Measurements from ENCODE around the gene RAD9A. TPM values are rescaled to one million over a fixed set of nuclear protein-coding genes. Genes with fewer than 3 reads are reported as not detected.

Gene RAD9A
- total and polyA plus RNA-seq, 4 donors, result 10.4 to 43.5 (median 26.1) TPM

DNA sequence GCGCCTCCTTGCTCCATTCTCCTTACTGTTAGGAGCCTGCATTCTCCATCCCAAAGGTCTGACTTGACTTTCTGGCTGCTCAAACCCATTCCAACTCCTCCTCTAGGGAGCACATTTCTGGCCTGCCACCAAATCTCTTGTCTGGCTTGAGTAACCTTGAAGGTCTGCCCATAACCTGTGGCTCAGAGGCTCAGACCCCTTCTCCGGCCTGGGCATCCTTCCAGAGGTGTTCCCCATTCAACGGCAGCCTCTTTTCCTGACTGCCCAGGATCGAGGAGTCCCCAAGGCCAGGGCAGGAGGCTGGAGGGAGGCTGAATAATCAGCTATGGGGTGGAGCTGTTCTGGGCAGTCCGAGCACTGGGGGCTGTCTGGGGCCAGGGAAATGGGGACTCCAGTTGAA lies 2.2 kb downstream of the RAD9A start:
- H3K27ac ChIP-seq (ENCODE audit: low read depth, low read length), result no peak overlapping the region
- peaks cover 37% of the 10 kb centered on the region for H3K4me1 ChIP-seq (ENCODE audit: control insufficient read depth, insufficient read depth, low read length)
- no peaks in the 10 kb centered on the region for H3K27me3 ChIP-seq (ENCODE audit: control insufficient read depth, insufficient read depth, low read length)
- DNase-seq (ENCODE audit: low read depth in 4 of 6, low spot score in 6 of 6), result no peak
- WGBS (ENCODE audit: insufficient coverage), result 93% methylated on average over 5 of the region's 5 CpGs
- H3K36me3 ChIP-seq (ENCODE audit: control insufficient read depth, insufficient read depth, low read length), result peaks cover 59% of the 10 kb centered on the region
- no peaks in the 10 kb centered on the region for H3K9me3 ChIP-seq (ENCODE audit: control insufficient read depth, insufficient read depth, low read length)
- no peak overlapping the region for H3K4me3 ChIP-seq (ENCODE audit: low read depth, low read length)

DNA sequence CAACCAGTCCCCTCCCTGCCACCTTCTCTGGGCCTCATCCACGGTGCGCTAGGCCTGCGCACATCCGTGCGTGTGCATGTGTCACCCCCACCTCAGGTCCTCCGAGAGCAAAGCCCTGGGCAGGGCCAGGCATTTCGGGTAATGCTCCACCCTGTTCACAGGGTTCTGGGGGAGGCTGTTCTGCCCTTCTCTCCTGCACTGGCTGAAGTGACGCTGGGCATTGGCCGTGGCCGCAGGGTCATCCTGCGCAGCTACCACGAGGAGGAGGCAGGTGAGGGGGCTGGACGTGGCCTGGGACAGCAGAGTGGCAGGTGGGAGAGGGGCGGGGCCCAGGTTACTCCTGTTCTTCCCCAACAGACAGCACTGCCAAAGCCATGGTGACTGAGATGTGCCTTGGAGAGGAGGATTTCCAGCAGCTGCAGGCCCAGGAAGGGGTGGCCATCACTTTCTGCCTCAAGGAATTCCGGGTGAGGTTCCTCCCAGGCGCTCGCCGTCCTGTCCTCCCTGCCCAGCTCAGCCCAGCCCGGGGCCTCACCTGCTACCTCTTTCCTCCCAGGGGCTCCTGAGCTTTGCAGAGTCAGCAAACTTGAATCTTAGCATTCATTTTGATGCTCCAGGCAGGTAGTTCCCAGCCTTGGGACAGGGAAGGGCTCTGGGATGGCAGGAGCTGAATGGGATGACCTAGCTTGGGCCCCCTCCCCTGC lies 3.9 kb downstream of the RAD9A start:
- no peak overlapping the region for H3K27ac ChIP-seq (ENCODE audit: low read depth, low read length)
- H3K27me3 ChIP-seq (ENCODE audit: control insufficient read depth, insufficient read depth, low read length), result no peaks in the 10 kb centered on the region
- H3K9me3 ChIP-seq (ENCODE audit: control insufficient read depth, insufficient read depth, low read length), result no peaks in the 10 kb centered on the region
- DNase-seq (ENCODE audit: low read depth in 4 of 6, low spot score in 6 of 6), result no peak
- H3K4me3 ChIP-seq (ENCODE audit: low read depth, low read length), result no peak overlapping the region
- peaks cover 51% of the 10 kb centered on the region for H3K4me1 ChIP-seq (ENCODE audit: control insufficient read depth, insufficient read depth, low read length)
- WGBS (ENCODE audit: insufficient coverage), result 93% methylated on average over 18 of the region's 19 CpGs
- H3K36me3 ChIP-seq (ENCODE audit: control insufficient read depth, insufficient read depth, low read length), result peaks cover 74% of the 10 kb centered on the region

DNA sequence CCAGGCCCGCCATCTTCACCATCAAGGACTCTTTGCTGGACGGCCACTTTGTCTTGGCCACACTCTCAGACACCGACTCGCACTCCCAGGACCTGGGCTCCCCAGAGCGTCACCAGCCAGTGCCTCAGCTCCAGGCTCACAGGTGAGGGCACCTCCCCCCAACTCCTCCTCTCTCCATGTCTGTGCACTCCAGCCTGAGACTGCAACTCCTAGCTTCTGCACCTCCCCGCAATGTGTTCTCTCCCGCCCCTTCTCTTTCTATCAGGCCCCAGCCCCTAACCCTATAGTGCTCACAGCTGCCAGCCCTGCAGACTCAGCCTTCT lies 4.4 kb downstream of the RAD9A start:
- H3K9me3 ChIP-seq (ENCODE audit: control insufficient read depth, insufficient read depth, low read length), result no peaks in the 10 kb centered on the region
- H3K27me3 ChIP-seq (ENCODE audit: control insufficient read depth, insufficient read depth, low read length), result no peaks in the 10 kb centered on the region
- WGBS (ENCODE audit: insufficient coverage), result 87% methylated on average over 7 of the region's 7 CpGs
- H3K36me3 ChIP-seq (ENCODE audit: control insufficient read depth, insufficient read depth, low read length), result peaks cover 76% of the 10 kb centered on the region
- no peak for DNase-seq (ENCODE audit: low read depth in 4 of 6, low spot score in 6 of 6)
- no peak overlapping the region for H3K27ac ChIP-seq (ENCODE audit: low read depth, low read length)
- H3K4me1 ChIP-seq (ENCODE audit: control insufficient read depth, insufficient read depth, low read length), result peaks cover 51% of the 10 kb centered on the region
- H3K4me3 ChIP-seq (ENCODE audit: low read depth, low read length), result no peak overlapping the region

DNA sequence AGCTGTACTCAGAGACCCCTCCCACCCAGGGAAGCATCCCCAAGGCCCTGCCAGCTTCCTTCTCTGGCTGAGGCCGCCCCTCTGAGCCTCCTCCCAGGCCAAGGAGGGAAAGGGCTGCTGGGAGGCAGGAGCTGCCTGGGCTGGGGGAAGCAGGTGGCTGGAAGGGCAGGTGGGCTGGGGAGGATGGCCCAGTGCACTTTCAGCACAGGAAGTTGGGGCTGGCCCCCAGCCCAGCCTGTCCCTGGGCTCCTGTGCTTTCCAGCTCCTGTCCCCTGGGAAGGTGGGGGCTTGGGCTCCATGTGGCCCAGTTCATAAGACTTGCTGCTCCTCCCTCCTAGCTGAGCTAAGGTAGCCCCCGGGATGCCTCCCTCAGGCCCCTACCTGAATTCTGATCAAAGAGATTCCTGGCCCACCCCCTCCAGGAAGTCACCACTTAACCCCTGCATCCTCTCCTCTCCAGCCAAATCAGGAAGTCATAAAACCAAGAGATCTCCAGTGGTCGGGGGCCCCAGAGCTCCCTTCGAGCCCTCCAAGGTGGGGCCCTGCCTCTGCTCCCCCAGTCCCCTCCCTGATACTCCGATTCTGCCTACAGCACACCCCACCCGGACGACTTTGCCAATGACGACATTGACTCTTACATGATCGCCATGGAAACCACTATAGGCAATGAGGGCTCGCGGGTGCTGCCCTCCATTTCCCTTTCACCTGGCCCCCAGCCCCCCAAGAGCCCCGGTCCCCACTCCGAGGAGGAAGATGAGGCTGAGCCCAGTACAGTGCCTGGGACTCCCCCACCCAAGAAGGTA lies 5.0 kb downstream of the RAD9A start:
- no peak for DNase-seq (ENCODE audit: low read depth in 4 of 6, low spot score in 6 of 6)
- H3K27ac ChIP-seq (ENCODE audit: low read depth, low read length), result no peak overlapping the region
- H3K27me3 ChIP-seq (ENCODE audit: control insufficient read depth, insufficient read depth, low read length), result no peaks in the 10 kb centered on the region
- peaks cover 76% of the 10 kb centered on the region for H3K36me3 ChIP-seq (ENCODE audit: control insufficient read depth, insufficient read depth, low read length)
- peaks cover 47% of the 10 kb centered on the region for H3K4me1 ChIP-seq (ENCODE audit: control insufficient read depth, insufficient read depth, low read length)
- H3K9me3 ChIP-seq (ENCODE audit: control insufficient read depth, insufficient read depth, low read length), result no peaks in the 10 kb centered on the region
- whole genome bisulfite sequencing (ENCODE audit: insufficient coverage), result 47% methylated on average over 8 of the region's 13 CpGs
- H3K4me3 ChIP-seq (ENCODE audit: low read depth, low read length), result no peak overlapping the region

DNA sequence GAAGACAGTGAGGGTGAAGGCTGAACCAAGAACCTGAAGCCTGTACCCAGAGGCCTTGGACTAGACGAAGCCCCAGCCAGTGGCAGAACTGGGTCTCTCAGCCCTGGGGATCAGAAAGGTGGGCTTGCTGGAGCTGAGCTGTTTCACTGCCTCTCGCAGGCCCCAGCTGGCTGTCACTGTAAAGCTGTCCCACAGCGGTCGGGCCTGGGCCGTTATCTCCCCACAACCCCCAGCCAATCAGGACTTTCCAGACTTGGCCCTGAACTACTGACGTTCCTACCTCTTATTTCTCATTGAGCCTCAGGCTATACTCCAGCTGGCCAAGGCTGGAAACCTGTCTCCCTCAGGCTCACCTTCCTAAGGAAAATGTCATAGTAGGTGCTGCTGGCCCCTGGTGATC lies 5.8 kb downstream of the RAD9A start:
- WGBS (ENCODE audit: insufficient coverage), result 91% methylated on average over 6 of the region's 6 CpGs
- no peaks in the 10 kb centered on the region for H3K27me3 ChIP-seq (ENCODE audit: control insufficient read depth, insufficient read depth, low read length)
- DNase-seq (ENCODE audit: low read depth in 4 of 6, low spot score in 6 of 6), result no peak

DNA sequence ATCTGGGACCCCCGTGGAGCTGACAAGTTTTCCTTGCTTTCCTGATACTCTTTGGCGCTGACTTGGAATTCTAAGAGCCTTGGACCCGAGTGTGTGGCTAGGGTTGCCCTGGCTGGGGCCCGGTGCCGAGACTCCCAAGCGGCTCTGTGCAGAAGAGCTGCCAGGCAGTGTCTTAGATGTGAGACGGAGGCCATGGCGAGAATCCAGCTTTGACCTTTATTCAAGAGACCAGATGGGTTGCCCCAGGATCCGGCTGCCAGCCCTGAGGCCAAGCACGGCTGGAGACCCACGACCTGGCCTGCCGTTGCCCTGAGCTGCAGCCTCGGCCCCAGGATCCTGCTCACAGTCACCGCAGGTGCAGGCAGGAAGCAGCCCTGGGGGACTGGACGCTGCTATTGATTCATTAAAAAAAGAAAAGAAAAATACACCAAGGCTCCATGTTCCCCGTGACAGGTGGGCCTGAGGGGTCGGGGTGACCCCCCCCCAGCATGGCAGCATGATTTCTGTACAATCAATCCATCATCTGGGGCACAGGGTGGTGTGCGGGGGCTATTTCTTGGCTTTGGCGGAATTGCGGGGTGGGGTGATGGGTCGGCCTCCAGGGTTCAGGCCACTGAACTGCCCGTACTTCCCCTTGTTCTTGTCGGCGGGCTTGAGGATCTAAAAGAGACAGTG lies 6.3 kb downstream of the RAD9A start:
- H3K27ac ChIP-seq (ENCODE audit: low read depth, low read length), result no peak overlapping the region
- H3K36me3 ChIP-seq (ENCODE audit: control insufficient read depth, insufficient read depth, low read length), result peaks cover 71% of the 10 kb centered on the region
- H3K4me3 ChIP-seq (ENCODE audit: low read depth, low read length), result no peak overlapping the region
- H3K9me3 ChIP-seq (ENCODE audit: control insufficient read depth, insufficient read depth, low read length), result no peaks in the 10 kb centered on the region
- 82% methylated on average over 20 of the region's 24 CpGs for WGBS (ENCODE audit: insufficient coverage)
- no peak for DNase-seq (ENCODE audit: low read depth in 4 of 6, low spot score in 6 of 6)
- H3K27me3 ChIP-seq (ENCODE audit: control insufficient read depth, insufficient read depth, low read length), result no peaks in the 10 kb centered on the region
- H3K4me1 ChIP-seq (ENCODE audit: control insufficient read depth, insufficient read depth, low read length), result peaks cover 48% of the 10 kb centered on the region

More for the DNA sequence above, 5.8 kb downstream of the RAD9A start:
- Histone ChIP-seq H3K4me1 (ENCODE audit: control insufficient read depth, insufficient read depth, low read length) (peaks cover 49% of the 10 kb centered on the region), H3K27ac (ENCODE audit: low read depth, low read length) (no peak overlapping the region), H3K9me3 (ENCODE audit: control insufficient read depth, insufficient read depth, low read length) (no peaks in the 10 kb centered on the region), H3K36me3 (ENCODE audit: control insufficient read depth, insufficient read depth, low read length) (peaks cover 74% of the 10 kb centered on the region), H3K4me3 (ENCODE audit: low read depth, low read length) (no peak overlapping the region)

DNA sequence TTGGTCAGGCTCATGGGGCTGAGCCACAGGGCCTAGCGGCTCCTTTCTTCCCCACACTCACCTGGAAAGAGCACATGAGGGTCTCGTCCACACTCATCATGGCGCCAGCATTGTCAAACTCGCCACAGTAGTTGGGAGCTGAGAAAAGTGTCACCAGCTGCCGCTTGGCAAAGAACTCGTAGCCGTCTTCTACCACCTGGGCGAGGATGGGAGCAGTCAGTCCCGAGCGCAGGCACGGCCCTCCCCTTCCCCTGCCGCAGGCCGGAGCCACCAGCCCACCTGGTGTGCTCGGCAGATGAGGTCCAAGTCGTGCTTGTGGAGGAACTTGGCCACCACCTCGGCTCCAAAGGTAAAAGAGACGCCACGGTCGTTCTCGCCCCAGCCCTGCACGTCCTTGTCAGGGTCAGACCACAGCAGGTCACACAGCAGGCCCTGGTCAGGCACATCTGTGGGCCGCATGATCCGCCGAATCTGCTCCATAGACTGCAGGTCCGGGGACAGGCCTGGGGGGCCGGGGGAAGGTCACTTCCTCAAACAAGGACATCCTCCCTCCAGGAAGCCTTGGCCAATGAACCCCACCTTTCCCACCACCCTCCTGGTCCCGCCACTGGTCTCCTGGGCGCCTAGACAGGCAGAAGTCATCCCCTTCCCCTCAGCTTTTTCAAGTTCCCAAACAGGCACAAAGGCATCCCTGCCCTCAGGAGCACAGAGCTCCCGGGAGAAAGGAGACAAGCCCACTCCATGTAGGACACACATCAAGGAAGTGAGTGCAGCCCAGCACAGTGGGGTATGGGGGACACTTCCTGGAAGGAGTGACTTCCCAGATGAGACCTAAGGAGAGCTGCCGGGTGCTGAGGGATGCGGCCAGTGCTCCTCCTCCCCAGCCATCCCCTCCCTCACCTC lies 7.1 kb downstream of the RAD9A start:
- Histone ChIP-seq H3K36me3 (ENCODE audit: control insufficient read depth, insufficient read depth, low read length) (peaks cover 63% of the 10 kb centered on the region), H3K27me3 (ENCODE audit: control insufficient read depth, insufficient read depth, low read length) (no peaks in the 10 kb centered on the region), H3K27ac (ENCODE audit: low read depth, low read length) (no peak overlapping the region), H3K4me3 (ENCODE audit: low read depth, low read length) (no peak overlapping the region), H3K4me1 (ENCODE audit: control insufficient read depth, insufficient read depth, low read length) (peaks cover 51% of the 10 kb centered on the region), H3K9me3 (ENCODE audit: control insufficient read depth, insufficient read depth, low read length) (no peaks in the 10 kb centered on the region)
- DNase-seq (ENCODE audit: low read depth in 4 of 6, low spot score in 6 of 6), result no peak
- WGBS (ENCODE audit: insufficient coverage), result 86% methylated on average over 27 of the region's 31 CpGs

DNA sequence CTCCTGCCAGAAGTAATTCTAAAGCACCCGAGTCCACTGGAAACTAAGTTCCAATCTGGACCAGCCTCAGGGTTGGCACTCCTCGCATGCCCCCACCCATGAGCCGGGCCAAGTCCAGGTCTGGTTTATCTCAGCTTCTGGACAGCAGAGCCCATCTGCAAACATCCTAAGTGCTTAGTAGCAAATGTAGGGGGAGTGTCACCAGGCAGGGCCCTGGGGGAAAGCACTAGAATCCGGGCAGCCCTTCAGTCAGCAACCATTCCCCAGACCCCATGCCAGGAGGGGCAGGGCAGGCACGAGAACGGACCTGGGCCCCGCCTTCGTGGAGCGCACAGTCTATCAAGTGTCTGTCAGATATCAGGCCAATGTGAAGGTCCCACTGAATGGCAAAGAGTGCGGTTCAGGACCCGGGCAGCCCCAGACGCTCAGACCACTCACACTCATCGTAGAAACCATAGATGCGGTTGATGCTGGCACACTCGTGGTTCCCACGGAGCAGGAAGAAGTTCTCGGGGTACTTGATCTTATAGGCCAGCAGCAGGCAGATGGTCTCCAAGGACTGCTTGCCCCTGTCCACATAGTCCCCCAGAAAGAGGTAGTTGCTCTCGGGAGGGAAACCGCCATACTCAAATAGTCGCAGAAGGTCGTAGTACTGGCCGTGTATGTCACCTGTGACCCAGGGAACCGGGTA lies 8.6 kb downstream of the RAD9A start:
- Histone ChIP-seq H3K27me3 (ENCODE audit: control insufficient read depth, insufficient read depth, low read length) (no peaks in the 10 kb centered on the region), H3K4me1 (ENCODE audit: control insufficient read depth, insufficient read depth, low read length) (peaks cover 56% of the 10 kb centered on the region), H3K27ac (ENCODE audit: low read depth, low read length) (no peak overlapping the region), H3K36me3 (ENCODE audit: control insufficient read depth, insufficient read depth, low read length) (peaks cover 53% of the 10 kb centered on the region), H3K4me3 (ENCODE audit: low read depth, low read length) (peak overlapping the region; percentile 87), H3K9me3 (ENCODE audit: control insufficient read depth, insufficient read depth, low read length) (no peaks in the 10 kb centered on the region)
- 63% methylated on average over 20 of the region's 23 CpGs for WGBS (ENCODE audit: insufficient coverage)
- DNase-seq (ENCODE audit: low read depth in 4 of 6, low spot score in 6 of 6), result no peak

Data from spinal cord (tissue), 10 donors.